GM18867 (cell line): ENCODE measurements around the gene SPIN2A.
"Not testable (repeated sequence)": the region's sequence is repeated elsewhere in the genome, so short reads cannot be mapped to it uniquely, and the experiment has no call there.

ENCODE experiments used
- ATAC-seq: cut with Tn5 transposase; IDR thresholded peaks from one replicate; pipeline ENCODE4 v1.9.1; 2021; ENCODE audit warnings: mild to moderate bottlenecking, moderate library complexity; ENCODE audit not compliant: unreplicated experiment

SPIN2A gene

GRCh38 chrX:57103489-57103888, 33.7 kb downstream of the SPIN2A start:
- ATAC-seq: no peak

- not testable (repeated sequence) for ATAC-seq
These were observed 34.3 kb downstream of the SPIN2A start for GRCh38 chrX:57102918-57103317.
